GM18511 (cell line): ENCODE results near the gene ITIH2.
"Not testable (repeated sequence)": the region's sequence is repeated elsewhere in the genome, so short reads cannot be mapped to it uniquely, and the experiment has no call there.

ENCODE experiments used
- ATAC-seq: cut with Tn5 transposase; IDR thresholded peaks from one replicate; pipeline ENCODE4 v1.9.1; 2021; ENCODE audit warnings: mild to moderate bottlenecking, moderate library complexity; ENCODE audit not compliant: unreplicated experiment

ITIH2 gene

GRCh38 chr10:7696545-7696944 is 6.6 kb upstream of the ITIH2 start:
- no peak for ATAC-seq

GRCh38 chr10:7697426-7697825 is 5.7 kb upstream of the ITIH2 start:
- no peak for ATAC-seq

- no peak for ATAC-seq
Observed at GRCh38 chr10:7700577-7701125, 2.5 kb upstream of the ITIH2 start.

- ATAC-seq, result no peak
Observed at GRCh38 chr10:7701158-7701742, 1.9 kb upstream of the ITIH2 start.

DNA sequence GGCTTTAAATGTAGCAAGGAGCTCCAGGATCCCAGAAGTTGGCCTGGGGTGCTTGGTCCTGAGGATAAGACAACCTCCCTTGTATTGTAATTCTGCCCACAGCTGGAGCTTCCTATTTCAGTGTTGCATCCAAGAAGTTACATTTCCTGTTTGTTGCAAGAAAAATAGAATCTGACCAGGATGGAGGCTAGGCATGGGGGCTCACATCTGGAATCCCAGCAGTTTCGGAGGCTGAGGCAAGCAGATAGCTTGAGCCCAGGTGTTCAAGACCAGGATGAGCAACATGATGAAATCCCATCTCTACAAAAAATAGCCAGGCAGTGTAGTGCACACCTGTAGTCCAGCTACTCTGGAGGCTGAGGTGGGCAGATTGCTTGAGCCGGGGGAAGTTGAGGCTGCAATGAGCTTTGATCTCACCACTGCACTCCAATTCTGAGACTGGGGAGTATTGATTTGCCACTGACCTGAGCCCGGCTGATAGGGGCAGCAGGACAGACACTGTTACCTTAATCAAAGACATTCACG is 766 bp upstream of the ITIH2 start:
- no peak for ATAC-seq

DNA sequence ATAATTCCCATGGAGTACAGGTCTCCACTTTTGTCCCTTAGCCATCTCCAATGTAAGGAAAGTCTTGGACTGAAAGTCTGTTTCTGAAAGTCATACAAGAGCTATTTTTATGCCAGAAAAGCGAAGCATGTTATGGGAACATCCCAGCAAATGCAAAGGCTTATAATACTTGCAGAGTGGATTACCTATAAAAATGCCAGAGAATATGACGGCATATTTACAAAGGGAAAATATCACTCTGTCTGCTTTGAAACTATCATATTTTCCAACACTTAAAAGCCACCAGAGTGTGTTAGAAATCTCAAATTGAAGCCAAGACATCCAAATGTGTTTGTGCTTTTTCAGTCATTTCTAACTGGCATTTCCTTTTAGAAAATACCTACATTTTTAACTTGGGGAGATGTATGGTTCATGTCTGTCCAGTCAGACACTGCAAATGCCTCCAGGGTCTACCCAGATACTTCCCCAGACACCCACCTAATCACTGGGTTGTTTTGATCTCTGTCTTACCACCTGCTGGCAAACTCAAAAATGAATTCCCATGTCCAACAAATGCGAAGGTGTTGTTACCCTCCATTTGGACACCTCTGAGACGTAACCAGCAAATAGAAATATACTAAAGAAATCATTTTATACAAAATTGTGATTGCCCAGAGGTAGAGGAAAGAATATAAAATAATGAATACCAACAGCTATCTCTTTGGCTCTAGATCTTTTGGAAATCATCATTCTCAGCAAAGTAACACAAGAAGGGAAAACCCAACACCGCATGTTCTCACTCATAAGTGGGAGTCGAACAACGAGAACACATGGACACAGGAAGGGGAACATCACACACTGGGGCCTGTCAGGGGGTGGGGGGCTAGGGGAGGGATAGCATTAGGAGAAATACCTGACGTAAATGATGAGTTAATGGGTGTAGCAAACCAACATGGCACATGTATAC is 1.2 kb downstream of the ITIH2 start:
- ATAC-seq, result no peak

DNA sequence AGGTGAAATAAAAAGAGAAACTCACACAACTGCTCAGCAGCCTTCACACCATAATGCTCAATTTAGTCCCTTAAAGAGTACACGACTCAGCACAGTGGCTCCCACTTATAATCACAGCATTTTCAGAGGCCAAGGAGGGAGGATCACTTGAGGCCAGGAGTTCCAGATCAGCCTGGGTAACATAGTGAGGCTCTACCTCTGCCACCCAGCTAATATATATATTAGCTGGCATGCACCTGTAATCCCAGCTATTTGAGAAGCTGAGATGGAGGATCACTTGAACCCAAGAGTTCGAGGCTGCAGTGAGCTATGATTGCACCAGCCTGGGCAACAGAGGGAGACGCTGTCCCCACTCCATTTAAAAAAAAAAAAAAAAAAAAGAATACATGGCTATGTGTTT is 2.2 kb downstream of the ITIH2 start:
- no peak for ATAC-seq

GRCh38 chr10:7706534-7707073 is 3.5 kb downstream of the ITIH2 start:
- ATAC-seq, result no peak

GRCh38 chr10:7707102-7707501 is 4.0 kb downstream of the ITIH2 start:
- no peak for ATAC-seq

DNA sequence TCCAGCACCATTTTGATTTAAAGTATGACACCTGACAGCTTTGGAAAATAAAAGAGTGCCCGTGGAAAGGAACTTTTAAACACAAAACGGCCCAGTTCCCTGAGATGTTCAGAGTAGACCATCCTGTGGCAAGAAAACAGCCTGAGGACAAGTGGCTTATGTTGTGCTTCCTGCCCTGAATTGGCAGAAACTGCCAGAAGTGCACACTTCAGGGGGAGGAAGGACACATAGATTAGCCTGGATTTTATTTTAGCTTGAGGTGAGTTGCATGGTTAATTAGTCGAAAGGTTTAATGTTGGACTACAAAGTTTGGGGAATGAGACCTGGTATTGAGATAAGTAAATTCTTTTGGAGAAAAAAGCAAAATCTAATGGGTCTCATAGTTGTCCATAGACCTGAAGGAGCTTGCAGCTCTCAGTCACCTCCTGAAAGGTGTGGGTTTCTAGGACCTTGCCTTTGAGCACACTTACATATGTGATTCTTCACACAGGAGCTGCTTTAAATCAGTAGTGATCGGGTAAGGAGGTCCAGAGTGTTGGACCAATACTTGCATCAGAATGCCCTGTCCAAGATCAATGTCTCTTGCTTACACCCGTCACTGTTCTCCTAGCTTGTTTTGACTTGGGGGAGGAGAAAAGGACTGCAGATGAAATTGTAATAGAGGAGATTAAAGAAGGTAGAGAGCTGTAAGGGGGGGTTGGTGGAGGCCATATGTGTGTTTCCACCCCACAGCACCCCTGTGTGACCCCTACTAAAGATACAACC is 4.9 kb downstream of the ITIH2 start:
- no peak for ATAC-seq

DNA sequence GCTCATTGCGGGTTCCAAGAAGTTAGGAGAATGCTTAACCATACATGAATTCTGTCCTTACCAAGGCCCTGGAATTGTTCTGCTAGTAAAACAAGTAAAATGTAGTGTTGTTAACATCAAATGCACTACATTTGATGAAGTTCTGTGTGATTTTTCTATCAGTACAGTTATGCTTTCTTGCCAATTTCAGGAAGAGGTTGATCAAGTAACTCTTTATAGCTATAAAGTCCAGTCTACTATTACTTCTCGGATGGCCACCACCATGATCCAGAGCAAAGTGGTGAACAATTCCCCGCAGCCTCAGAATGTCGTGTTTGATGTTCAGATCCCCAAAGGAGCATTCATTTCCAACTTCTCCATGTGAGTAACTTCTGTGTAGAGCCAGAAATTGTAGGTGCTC is 5.7 kb downstream of the ITIH2 start:
- ATAC-seq, result no peak

DNA sequence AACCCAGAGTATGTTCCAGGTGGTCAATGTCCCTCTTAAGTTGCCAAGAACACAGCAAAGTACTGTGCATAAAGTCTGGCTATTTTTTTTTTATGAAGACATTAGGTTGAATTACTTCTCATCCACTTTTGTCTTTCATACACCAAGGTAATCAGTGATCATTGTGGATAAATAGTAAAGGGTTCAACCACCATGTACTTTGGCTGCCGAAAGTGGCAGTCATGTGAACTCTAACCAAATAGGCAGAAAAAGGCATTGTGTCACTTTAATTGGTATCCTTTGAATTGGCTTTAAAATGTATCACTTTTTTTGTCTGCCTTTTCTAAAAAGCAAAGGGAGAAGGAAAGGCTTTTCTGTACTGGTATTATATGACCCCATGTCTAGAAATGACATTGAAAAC is 7.3 kb downstream of the ITIH2 start:
- no peak for ATAC-seq

DNA sequence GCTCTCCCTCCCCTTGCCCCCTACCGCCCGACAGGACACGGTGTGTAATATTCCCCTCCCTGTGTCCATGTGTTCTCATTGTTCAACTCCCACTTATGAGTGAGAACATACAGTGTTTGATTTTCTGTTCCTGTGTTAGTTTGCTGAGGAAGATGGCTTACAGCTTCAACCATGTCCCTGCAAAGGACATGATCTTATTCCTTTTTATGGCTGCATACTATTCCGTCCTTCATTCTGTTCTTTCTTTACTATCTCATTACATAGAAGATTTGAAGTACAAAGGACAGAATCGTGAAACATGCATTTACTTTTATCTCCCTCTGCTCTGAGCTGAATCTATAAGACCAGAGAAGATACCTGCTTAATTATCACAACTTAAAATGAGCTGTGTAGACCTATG is 8.0 kb downstream of the ITIH2 start:
- ATAC-seq, result not testable (repeated sequence)

DNA sequence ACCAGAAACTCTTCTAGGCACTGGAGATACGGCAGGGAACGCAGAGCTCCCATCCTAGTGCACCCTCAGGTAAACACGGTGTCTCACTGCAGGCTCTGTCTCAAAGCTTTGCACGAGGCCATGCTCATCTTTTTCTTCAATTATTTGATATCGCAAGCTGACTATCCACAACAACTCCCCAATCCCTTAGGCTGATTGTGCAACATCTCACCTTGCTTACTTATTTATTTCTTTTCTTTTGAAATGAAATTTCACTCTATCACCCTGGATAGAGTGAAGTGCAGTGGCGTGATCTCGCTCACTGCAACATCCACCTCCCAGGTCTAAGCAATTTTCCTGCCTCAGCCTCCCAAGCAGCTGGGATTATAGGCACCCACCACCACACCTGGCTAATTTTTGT is 12.4 kb downstream of the ITIH2 start:
- ATAC-seq, result no peak

GRCh38 chr10:7717767-7718166 is 14.7 kb downstream of the ITIH2 start:
- no peak for ATAC-seq

DNA sequence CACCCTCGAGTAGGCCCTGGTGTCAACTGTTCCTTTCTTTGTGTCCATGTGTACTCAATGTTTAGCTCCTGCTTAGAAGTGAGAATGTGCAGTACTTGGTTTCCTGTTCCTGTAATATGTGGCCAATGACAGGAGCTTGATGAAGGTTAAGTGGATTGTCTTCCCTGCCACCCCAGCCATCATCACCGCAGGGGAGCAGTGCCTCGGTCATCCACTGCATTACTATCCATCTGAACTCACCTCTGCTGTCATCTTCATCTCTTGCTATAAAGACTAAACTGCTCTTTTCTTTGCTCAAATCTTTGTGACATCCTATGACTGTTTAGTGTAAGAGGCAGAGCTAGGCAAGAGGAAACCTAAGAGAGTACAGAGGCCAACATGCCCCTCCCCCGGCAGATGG is 15.6 kb downstream of the ITIH2 start:
- no peak for ATAC-seq

DNA sequence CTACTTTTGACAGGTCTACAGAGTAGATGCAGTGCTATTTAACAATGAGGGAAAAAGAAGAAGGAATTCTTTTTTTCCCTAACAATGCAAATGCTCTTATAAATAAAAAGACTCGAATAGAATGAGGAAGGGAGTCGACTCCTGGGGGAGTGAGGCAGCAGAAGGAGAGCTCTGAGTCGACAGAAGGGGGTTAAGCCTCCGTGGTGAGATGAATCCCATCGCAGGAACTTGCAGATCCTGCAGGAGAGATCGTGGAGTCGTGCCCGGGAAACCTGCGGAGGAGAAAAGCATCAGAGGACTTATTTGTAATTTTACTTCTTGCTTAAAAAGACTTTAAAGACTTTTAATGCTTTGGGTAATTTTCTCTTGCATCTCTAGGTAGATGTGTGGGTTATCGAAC is 17.4 kb downstream of the ITIH2 start:
- ATAC-seq, result no peak

- no peak for ATAC-seq
Observed at GRCh38 chr10:7722927-7723529, 19.9 kb downstream of the ITIH2 start.

DNA sequence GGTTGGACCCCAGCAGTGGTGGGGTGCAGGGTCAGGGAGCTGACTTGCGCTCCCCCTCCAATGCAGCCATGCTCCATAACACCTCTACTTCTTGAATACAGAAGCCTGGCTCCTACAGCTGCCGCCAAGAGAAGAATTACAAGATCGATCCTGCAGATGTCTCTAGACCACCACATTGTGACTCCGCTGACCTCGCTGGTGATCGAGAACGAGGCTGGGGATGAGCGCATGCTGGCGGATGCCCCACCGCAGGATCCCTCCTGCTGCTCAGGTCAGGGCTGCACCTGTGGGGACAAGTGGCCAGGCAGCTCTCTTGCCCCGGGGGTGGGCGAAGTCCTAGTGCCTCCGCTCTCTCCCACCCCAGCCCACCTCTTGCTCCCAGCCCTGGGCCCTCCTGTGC is 31.7 kb downstream of the ITIH2 start:
- no peak for ATAC-seq
